Measurements from ENCODE around the gene KCNK7.

Gene KCNK7

DNA sequence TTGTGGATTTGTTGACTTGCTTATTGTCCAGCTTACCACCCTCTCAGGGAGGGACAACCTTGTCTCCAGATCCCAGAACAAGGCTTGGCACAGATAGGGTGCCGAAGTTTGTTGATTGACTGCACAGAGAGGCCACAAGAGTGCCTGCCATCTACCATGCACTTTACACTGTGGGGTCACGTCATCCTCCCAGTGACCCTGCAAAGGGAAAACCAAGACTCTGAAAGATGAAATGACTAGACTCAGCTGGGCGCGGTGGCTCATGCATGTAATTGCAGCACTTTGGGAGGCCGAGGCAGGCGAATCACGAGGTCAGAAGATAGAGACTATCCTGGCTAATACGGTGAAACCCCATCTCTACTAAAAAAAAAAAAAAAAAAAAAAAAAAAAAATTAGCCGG is 32.8 kb downstream of the KCNK7 start:
- no peak for TF ChIP-seq PPARA (CRISPR knock-in tag; IDR thresholded peaks at IDR 0.05; ENCODE audit: borderline replicate concordance)
- TF ChIP-seq ZFP3 (CRISPR knock-in tag; IDR thresholded peaks at IDR 0.05): no peak
- TF ChIP-seq, protein P1, sequence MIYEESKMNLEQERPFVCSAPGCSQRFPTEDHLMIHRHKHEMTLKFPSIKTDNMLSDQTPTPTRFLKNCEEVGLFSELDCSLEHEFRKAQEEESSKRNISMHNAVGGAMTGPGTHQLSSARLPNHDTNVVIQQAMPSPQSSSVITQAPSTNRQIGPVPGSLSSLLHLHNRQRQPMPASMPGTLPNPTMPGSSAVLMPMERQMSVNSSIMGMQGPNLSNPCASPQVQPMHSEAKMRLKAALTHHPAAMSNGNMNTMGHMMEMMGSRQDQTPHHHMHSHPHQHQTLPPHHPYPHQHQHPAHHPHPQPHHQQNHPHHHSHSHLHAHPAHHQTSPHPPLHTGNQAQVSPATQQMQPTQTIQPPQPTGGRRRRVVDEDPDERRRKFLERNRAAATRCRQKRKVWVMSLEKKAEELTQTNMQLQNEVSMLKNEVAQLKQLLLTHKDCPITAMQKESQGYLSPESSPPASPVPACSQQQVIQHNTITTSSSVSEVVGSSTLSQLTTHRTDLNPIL (CRISPR knock-in tag; IDR thresholded peaks at IDR 0.05; ENCODE audit: low read depth): no peak
- no peak for TF ChIP-seq ZNF70 (CRISPR knock-in tag; IDR thresholded peaks at IDR 0.05)
- no peak for TF ChIP-seq TCF4 (CRISPR knock-in tag; IDR thresholded peaks at IDR 0.05; ENCODE audit: borderline replicate concordance)
- no peak for TF ChIP-seq ZNF565 (CRISPR knock-in tag; conservative IDR thresholded peaks at IDR 0.05; ENCODE audit: low read depth)
- TF ChIP-seq, protein P2, sequence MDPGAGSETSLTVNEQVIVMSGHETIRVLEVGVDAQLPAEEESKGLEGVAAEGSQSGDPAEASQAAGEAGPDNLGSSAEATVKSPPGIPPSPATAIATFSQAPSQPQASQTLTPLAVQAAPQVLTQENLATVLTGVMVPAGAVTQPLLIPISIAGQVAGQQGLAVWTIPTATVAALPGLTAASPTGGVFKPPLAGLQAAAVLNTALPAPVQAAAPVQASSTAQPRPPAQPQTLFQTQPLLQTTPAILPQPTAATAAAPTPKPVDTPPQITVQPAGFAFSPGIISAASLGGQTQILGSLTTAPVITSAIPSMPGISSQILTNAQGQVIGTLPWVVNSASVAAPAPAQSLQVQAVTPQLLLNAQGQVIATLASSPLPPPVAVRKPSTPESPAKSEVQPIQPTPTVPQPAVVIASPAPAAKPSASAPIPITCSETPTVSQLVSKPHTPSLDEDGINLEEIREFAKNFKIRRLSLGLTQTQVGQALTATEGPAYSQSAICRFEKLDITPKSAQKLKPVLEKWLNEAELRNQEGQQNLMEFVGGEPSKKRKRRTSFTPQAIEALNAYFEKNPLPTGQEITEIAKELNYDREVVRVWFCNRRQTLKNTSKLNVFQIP (CRISPR knock-in tag; IDR thresholded peaks at IDR 0.05; ENCODE audit: borderline replicate concordance, low read depth): no peak
- TF ChIP-seq ZFP30 (CRISPR knock-in tag; IDR thresholded peaks at IDR 0.05): no peak
- TF ChIP-seq BACH2 (CRISPR knock-in tag; IDR thresholded peaks at IDR 0.05; ENCODE audit: borderline replicate concordance): no peak
- TF ChIP-seq ARNTL (CRISPR knock-in tag; IDR thresholded peaks at IDR 0.05; ENCODE audit: borderline replicate concordance, low read depth): no peak
- TF ChIP-seq CSDC2 (CRISPR knock-in tag; IDR thresholded peaks at IDR 0.05): no peak
- no peak for TF ChIP-seq RARB (CRISPR knock-in tag; IDR thresholded peaks at IDR 0.05)
- TF ChIP-seq, protein P3, sequence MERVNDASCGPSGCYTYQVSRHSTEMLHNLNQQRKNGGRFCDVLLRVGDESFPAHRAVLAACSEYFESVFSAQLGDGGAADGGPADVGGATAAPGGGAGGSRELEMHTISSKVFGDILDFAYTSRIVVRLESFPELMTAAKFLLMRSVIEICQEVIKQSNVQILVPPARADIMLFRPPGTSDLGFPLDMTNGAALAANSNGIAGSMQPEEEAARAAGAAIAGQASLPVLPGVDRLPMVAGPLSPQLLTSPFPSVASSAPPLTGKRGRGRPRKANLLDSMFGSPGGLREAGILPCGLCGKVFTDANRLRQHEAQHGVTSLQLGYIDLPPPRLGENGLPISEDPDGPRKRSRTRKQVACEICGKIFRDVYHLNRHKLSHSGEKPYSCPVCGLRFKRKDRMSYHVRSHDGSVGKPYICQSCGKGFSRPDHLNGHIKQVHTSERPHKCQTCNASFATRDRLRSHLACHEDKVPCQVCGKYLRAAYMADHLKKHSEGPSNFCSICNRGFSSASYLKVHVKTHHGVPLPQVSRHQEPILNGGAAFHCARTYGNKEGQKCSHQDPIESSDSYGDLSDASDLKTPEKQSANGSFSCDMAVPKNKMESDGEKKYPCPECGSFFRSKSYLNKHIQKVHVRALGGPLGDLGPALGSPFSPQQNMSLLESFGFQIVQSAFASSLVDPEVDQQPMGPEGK (CRISPR knock-in tag; IDR thresholded peaks at IDR 0.05; ENCODE audit: borderline replicate concordance): no peak
- no peak for ATAC-seq

DNA sequence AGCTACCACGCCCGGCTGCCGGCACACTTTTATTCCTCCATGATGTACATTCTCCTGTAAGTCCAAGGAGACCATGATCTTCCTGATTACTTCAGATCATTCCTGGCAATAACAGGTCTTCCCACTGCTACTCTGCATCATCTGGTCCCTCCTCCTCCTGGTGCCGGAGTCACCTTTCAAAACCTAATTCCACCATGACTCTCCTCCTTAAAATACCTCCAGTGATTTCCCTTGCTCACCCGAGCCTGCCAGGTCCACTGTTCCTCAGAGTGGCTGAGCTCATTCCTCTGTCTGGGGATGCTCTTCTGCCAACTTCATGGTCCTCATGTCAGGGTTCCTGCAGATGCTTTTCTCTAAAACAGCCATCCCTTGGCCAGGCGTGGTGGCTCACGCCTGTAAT is 33.6 kb downstream of the KCNK7 start:
- no peak for ATAC-seq
- TF ChIP-seq ZC3H10 (CRISPR knock-in tag; IDR thresholded peaks at IDR 0.05) (no peak), ZFP3 (CRISPR knock-in tag; IDR thresholded peaks at IDR 0.05) (no peak), ZNF70 (CRISPR knock-in tag; IDR thresholded peaks at IDR 0.05) (no peak), TOX (CRISPR knock-in tag; IDR thresholded peaks at IDR 0.05; ENCODE audit: borderline replicate concordance) (no peak), ZNF8 (CRISPR knock-in tag; IDR thresholded peaks at IDR 0.05) (no peak), BACH2 (CRISPR knock-in tag; IDR thresholded peaks at IDR 0.05; ENCODE audit: borderline replicate concordance) (no peak), OSR1 (CRISPR knock-in tag; IDR thresholded peaks at IDR 0.05) (no peak), PPARA (CRISPR knock-in tag; IDR thresholded peaks at IDR 0.05; ENCODE audit: borderline replicate concordance) (no peak), GLIS3 (CRISPR knock-in tag; IDR thresholded peaks at IDR 0.05) (no peak)
- TF ChIP-seq, protein P1 (CRISPR knock-in tag; IDR thresholded peaks at IDR 0.05; ENCODE audit: low read depth): no peak
- TF ChIP-seq, protein P2 (CRISPR knock-in tag; IDR thresholded peaks at IDR 0.05; ENCODE audit: borderline replicate concordance, low read depth): no peak
- TF ChIP-seq, protein P4, sequence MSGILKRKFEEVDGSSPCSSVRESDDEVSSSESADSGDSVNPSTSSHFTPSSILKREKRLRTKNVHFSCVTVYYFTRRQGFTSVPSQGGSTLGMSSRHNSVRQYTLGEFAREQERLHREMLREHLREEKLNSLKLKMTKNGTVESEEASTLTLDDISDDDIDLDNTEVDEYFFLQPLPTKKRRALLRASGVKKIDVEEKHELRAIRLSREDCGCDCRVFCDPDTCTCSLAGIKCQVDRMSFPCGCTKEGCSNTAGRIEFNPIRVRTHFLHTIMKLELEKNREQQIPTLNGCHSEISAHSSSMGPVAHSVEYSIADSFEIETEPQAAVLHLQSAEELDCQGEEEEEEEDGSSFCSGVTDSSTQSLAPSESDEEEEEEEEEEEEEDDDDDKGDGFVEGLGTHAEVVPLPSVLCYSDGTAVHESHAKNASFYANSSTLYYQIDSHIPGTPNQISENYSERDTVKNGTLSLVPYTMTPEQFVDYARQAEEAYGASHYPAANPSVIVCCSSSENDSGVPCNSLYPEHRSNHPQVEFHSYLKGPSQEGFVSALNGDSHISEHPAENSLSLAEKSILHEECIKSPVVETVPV (CRISPR knock-in tag; IDR thresholded peaks at IDR 0.05): no peak

Measured in SK-N-SH treated with all-trans-retinoic acid at 6 μM for 48 hours (cell line).